T47D (cell line): Measurements from ENCODE around the gene WFDC6.

Experiments used
- DNase-seq, 2 experiments: peaks; one replicate each; pipeline versions ENCODE4 v3.0.0 to v3.0.0-alpha.2; 2011 to 2012; ENCODE audit warnings: low read depth in 1 of 2, low spot score in 1 of 2
- JUND ChIP-seq: IDR thresholded peaks from 2 replicates; pipeline ENCODE4 v1.6.1; 2012; ENCODE audit warnings: low read depth
- in situ Hi-C: cut with HindIII; loops from 2 replicates; pipeline ENCODE4 v1.10.0; 2016; ENCODE audit warnings: low sequenced_read_pairs, low pct_unique_long_range_greater_than_20kb

Gene WFDC6

DNA sequence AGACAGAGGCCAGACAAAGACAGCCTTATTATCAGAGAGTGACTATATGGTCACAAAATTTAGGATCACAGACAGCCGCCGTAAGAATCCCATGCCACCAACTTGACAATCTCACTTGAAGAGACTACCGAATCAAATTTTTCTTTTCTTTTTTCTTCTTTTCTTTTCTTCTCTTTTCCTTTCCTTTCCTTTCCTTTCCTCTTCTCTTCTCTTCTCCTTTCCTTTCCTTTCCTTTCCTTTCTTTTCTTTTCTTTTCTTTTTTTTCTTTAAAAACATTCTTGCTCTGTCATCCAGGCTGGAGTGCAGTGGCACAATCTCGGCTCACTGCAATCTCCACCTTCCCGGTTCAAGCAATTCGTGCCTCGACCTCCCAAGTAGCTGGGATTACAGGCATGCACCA lies 9.1 kb upstream of the WFDC6 start:
- in situ Hi-C loops: no loop called here
- no peak for TF ChIP-seq JUND
- no peak for DNase-seq

GRCh38 chr20:45547206-45547770 lies 8.0 kb upstream of the WFDC6 start, which contains the start of gene EPPIN:
TSS of gene EPPIN (minus strand) at chr20:45547401. CDS start at chr20:45547357, 44 bp downstream.
- DNase-seq: no peak
- in situ Hi-C loops: no loop called here
- no peak for TF ChIP-seq JUND

DNA sequence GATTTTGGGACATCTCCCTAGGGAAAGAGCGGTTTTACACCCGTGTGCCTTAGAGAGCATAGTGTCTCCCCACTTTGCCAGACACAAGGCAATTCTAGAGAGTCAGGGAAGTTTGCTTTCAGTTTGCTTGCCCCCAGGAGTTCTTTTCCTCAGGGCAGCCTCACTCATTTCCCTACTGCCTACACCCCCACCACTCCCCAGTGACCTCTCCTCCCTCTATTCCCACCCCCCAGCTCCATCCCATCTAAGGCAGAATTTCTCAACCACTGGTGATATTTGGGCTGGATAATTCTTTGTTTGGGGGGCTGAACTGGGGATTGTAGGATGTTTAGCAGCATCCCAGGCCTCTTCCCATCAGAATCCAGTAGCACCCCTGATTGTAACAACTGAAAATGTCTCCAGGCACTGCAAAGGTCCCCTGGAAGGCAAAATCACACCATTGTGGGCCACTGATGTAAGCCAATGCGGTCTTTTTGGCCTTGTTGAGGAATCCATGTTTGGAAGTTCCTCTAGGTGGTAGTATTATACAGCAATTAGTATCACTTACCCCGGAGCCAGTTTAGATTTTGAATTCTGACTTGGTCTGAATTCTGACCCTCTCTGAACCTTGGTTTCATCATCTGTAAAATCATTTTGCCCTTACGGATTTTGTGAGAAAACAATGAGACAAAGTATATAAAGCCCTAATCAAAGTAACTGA lies 6.6 kb upstream of the WFDC6 start:
- in situ Hi-C loops: no loop called here
- peak; percentile 39 to 47 for DNase-seq
- no peak for TF ChIP-seq JUND

GRCh38 chr20:45545351-45545750 lies 6.1 kb upstream of the WFDC6 start:
- DNase-seq: no peak
- in situ Hi-C loops: no loop called here
- TF ChIP-seq JUND: no peak

DNA sequence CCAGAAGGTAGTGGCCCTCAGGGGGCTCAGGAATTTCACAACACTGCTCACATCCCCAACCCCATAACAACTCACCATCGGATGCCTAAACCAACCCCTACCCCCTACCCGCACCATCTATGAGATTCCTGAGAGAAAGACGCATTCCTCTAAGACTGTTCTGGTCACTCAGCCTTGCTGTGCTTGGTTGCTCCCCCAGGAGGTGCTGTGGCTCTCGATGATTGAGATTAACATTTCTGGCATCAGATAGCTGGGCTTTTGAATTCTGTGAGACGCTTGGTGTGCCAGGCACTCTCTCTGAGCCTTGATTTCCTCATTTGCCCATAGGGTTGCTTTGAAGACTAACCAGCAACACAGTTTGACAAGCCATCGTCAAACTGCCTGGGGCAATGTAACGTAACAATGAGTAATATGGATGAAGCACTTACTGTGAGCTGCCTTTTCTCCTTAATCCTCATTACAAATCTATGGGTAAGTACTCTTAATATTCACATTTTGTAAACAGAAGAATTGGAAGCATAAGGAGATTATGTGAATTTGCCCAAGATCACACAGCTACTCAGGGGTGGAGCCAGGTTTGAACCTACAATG lies 978 bp downstream of the WFDC6 start:
- in situ Hi-C loops: no loop called here
- TF ChIP-seq JUND: no peak
- DNase-seq: peak in 1 of 2 experiments; percentile 23

DNA sequence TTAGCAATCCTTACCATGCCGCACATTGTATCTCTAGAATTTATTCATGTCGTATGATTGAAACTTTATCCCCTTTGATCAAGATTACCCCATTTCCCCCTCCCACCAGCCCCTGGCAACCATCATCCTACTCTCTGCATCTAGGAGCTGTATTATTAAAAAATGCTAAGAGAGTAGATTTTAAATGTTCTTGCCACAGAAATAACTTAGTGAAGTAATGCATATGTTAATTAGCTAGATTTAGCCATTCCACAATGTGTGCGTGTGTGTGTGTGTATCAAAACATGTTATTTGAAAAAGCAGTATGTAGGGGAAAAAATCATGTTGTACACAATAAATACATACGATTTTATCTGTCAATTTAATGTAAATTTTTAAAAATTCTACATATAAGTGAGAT lies 12.0 kb downstream of the WFDC6 start:
- no peak for TF ChIP-seq JUND
- DNase-seq: no peak
- in situ Hi-C loops: no loop called here

- DNase-seq: no peak
- in situ Hi-C loops: no loop called here
- no peak for TF ChIP-seq JUND
These were observed 15.5 kb downstream of the WFDC6 start for GRCh38 chr20:45523821-45524220.

DNA sequence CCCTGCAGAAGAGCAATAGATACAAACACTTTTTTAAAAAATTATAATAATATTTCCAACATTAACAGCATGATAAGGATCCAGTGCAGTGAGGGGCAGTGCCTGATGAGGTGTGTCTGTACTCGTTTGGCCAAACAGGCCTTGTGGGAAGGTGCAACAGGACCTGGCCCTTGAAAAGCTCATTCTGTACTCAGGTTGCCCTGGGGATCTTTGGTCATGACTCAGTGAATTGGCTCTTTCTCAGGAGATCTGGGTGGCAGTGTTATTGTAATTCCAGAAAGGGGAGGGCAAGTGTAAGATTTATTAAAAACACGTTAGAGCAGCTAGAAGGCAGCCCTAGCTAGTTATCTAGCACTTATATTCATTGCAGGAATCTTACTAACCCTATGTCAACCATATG lies 21.0 kb downstream of the WFDC6 start:
- DNase-seq: peak in 1 of 2 experiments; percentile 13
- no peak for TF ChIP-seq JUND
- in situ Hi-C loops: no loop called here

- TF ChIP-seq JUND: no peak
- in situ Hi-C loops: no loop called here
- DNase-seq: peak in 1 of 2 experiments; percentile 30
These were observed 24.0 kb downstream of the WFDC6 start, which contains the start of gene SPINT3 for GRCh38 chr20:45515147-45515913. TSS of gene SPINT3 (minus strand) at chr20:45515622. CDS start at chr20:45515608, 14 bp downstream.

DNA sequence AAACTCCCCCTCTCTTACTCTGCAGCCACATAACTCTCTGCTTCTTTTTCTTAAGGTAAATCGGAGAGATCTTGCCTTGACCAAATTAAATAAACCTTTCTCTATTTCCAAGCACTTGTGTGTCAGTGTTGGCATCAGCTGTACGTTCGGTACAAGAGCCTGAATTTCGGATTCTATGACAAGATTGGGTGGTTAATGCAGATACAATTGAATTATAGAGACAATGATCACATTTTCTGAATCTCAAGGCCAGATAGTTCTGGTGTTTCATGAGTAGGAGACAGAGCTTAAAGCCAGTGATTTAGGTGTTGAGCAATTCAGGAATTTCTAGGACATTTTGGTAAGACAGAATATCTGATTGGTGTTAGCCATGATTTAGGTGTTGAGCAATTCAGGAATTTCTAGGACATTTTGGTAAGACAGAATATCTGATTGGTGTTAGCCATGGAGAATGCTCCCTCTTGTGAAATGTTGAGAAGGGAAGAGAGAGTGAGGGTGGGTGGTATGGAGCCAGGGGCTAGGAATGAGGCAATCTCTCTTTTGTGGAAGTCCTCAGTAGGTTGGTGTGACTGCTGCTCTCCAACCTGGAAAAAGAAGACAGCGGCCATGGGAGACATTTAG lies 28.9 kb downstream of the WFDC6 start:
- TF ChIP-seq JUND: no peak
- no peak for DNase-seq

GRCh38 chr20:45509091-45509490 lies 30.2 kb downstream of the WFDC6 start:
- TF ChIP-seq JUND: no peak
- DNase-seq: no peak
- in situ Hi-C loops: no loop called here

More for the DNA sequence above, 28.9 kb downstream of the WFDC6 start:
- in situ Hi-C loops: no loop called here

- in situ Hi-C loops: no loop called here
- DNase-seq: no peak
- TF ChIP-seq JUND: no peak
These were observed 31.0 kb downstream of the WFDC6 start for GRCh38 chr20:45508068-45508886.
